ENCODE measurements around the gene CDH23. TPM values are rescaled to one million over a fixed set of nuclear protein-coding genes. Genes with fewer than 3 reads are reported as not detected.
A peak's percentile ranks its signal among the peaks of the same experiment; 100 is the strongest.

The CDH23 gene
- polyA plus RNA-seq, 3 donors = 0.83 to 1.3 (median 0.96) TPM

DNA sequence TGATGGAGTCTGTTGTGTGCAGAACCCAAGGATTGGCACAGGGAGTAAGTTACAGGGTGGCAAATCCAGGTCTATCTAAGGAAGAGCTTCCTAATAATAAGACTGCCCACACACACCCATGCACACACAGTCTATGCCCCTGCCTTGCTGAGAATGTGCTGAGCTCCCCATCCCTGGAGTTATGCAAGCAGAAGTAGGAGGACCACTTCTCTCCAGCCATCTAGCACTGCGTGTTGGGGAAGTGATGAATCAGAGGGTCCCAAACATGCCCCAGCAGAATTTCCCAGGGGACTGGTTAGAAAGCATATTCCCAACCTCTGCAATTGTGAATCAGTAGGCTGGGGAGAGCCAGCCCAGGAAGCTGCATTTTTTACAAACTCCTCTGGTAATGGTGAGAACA, 117.2 kb downstream of the CDH23 start:
- DNase-seq = no peak

DNA sequence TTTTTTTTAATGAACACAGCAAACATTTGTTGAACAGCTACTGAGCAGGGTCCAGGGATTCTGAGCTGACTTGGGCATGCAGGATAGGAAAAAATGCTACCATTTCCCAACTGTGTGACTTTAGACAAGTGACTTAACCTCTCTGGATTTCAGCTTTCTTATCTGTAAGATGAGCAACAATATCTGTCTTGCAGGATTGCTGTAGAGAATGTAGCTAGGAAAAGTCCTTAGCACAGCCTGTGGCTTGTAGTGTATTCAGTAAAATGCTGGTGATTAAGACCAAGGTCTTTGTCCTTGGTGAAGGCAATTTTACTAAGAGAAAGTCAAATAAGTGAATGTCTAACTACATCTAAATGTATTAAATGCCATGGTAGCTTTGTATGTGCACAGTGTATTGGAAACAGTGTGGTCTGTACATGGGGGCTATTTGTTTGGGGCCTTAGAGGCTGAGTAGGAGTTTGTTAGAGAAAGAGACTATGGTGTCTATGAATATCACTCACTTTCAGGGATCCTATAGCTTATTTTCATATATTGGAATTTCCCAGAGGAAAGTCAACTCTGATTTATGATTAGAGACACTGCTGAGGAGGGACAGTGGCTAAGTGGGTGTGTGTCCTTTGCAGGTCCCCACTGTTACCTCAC, 118.9 kb downstream of the CDH23 start:
- DNase-seq = no peak

DNA sequence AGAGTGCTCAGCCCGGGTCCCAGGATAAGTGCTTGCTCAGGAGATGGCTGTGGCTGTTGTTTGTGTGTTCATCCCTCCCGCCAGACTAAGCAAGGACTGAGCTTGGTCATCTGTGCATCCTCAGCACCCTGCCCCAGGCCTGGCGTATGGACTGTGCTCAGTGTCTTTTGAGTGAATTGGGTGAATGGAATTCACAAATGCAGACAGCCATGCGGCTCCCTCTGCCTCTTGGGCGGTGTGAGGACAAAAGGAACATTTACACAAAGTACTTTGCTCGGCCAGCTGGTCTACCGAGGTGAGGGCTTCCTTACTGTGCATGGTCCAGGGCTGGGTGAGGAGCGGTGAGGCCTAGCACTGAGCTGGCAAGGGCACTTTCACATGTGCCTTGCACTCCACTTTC, 120.2 kb downstream of the CDH23 start:
- DNase-seq = no peak

DNA sequence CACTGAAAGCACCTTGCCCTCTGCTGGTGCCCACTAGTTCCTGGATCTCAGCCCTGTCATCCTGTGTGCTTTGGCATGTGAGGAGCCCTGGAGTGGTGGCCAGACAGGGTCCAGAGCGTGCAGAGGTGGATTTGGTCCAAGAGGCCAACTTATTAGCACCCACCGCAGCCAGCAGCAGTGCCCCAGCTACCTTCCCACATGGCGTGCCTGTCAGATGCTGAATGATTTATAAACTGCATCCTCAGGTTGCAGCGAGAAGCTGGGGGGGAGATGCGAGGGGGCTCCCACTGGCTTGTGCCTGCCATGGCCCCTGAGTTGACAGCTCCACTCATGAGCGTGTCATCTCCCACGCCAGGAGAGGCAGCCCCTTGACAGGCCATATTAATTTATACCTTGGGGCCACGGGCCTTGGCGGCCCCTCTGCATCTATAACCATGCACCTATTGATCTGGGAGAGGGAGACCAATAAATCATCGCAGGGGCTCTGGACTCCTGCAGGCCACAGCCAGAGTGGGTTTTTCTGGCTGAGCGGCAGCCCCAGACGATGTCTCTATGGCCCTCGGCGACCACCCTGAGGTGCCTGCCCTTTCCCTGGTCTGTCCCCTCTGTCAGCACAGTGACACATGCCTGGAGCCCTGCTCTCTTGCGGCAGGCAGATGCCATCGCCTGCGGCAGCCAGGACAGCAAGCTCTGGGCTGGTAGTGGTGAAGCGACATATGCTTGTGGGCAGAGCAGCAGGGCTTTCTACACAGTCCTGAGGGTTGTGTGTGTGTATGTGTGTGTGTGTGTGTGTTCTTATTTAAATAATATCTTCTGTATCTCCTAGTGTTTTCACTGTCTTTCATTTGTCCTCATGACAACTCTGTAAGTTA, 120.8 kb downstream of the CDH23 start:
- DNase-seq = no peak

DNA sequence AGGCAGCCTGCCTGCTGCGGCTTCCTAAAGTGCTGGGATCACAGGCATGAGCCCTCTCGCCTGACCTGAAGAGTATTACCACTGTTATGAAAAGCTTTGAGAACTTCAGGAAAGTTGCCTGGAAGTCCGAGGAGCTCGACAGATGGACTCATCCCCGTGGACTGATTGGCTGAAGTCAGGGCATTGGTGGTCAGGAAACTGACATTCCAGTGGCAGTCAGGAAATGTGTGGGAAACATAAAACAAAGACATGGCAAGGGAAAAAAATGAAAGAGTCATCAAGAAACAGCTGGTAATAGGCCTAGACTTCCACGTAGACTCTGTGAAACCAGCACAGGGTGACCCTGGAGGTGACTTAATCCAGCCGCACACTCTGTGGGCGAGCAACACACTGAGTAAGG, 123.3 kb downstream of the CDH23 start:
- no peak for DNase-seq

DNA sequence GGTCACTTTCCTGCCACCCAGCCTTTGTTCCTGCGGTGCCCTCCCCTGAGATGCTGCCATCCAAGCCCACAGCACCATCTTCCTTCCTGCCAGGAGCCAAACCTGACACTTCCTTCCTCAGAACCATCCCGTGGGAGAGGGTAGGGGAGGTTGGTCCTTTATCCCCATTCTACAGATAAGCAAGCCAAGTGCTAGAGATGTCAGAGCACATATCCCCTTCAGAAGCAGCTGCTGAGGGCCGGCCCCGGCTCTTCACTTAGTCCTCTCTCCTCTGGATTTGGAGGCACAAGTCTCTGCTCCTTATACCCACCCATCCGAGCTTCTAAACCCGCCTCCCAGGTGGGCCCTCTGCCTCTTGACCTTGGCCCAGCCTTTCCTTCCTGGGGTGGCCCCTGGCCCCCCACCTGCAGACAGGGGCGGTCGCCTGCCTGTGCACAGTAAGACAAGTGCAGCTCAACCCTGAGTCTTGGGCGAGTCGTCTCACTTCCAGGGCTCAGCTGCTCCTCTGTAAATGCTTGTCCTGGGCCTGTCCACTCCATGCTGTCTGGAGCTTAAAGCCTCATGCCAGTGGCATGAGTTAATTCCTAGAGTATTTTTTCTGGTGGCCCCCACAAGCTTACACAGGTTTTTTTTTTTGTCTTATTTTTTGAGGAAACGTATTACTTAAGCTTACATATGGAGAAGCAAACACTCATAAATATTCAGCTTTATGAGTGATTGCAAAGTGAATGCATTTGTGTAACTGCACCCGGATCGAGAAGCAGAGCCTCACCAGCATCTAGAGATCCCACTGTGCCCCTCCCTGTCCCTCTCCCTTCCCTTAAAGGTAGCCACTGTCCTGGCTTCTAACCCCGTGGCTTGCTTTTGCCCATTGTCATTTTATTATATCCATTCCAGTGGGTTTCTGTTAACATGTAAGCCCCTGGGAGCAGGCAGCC, 125.1 kb downstream of the CDH23 start:
- DNase-seq = no peak

DNA sequence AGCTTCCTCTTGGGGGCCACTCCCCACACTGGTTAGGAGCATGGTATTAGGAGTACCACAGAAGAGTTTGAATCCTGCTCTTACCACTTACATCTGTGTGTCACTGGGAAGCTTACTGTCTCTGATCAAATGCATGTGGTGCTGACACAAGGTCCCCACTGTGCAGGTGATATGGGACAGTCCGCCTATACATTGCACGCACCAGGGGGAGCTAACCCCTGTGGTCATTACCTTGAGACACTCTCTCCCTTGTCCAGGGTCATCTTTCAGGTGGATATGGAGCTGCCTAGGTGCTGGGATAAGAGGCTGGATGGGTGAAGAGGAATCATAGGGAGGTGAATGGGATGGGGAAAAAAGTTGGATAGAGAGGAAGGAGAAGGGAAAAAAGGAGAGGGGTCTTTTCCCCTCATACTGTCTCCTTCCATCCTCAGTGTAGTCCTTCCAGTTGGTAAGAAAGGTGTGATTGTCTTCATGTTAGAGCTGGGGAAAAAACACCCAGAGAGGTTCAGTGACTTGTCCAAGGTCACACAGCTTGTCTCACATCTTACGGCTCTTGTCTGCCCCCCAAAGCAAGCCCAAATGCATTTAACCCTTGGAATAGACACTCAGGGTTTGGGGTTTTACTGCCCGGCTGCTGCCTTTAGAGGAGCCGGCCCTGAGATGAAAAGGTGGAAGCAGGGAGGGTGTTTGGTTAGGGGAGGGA, 125.9 kb downstream of the CDH23 start:
- no peak for DNase-seq

DNA sequence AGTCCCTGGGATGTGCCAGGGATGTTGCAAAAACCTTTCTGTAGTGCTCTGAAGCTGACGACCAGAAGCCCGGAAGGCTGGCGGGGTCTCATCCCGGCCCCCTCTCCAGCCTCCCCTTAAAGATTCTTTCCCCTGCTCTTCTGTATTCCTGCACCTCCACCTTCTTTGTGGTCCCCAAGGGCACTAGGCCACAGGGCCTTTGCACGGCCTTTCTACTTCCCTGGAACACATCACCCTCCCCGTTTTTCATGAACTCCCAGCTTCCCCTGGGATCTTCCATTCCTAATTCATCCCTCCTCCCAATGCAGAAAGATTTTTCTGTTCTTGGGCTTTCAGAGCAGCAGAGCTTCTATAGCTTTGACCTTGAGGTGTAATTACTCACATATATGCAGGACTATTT, 127.0 kb downstream of the CDH23 start:
- no peak for DNase-seq

DNA sequence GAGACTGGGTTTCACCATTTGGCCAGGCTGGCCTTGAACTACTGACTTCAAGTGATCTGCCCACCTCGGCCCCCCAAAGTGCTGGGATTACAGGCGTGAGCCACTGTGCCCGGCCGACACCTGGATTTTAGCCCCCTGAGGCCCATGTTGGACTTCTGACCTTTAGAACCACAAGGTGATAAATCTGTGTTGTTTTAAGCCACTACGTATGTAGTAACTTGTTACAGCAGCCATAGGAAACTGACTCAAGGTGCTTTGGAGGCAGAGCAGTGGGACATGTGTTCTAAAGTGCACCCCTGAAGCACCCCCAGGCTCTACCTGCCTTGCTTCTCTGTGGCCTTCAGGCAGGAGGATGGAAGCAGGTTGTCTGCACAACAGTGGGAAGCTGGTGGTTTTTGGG, 128.4 kb downstream of the CDH23 start:
- no peak for DNase-seq

DNA sequence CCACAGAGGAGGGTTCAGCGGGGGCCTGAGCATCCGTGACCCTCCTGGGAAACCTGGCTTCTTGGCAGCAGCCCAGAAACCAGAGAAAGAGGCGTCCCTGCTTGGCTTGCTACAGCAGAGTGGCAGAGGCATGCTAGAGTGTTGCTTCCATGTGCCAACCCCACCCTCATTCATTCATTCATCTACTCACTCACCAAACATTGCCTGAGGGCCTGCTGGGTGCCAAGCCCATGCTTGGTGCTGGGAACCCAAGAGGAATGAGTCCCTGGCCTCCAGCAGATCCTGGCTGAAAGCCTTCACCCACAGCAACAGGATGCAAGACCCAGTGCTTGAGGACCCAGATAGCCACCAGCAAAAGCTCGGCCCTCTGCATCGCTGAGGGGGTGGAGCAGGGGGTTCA, 129.0 kb downstream of the CDH23 start:
- DNase-seq = no peak

DNA sequence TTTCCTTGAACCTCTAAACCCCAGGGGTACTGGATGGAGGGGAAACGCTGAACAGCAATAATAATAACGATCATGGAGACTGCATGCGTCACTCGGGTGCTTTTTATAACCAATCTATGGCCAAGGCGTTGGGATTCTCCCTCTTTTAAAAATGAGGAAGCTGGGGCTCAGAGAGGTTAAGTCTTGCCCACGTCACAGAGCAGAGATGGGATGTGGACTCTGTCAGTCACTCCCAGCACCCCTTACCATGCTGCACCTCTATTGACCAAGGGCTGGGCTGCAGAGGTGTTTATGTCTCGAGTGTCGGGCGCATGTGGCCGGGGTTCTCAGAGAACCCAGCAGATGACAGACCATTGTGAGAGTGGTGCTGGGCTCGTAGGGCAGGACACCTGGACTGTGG, 129.9 kb downstream of the CDH23 start:
- DNase-seq = no peak

DNA sequence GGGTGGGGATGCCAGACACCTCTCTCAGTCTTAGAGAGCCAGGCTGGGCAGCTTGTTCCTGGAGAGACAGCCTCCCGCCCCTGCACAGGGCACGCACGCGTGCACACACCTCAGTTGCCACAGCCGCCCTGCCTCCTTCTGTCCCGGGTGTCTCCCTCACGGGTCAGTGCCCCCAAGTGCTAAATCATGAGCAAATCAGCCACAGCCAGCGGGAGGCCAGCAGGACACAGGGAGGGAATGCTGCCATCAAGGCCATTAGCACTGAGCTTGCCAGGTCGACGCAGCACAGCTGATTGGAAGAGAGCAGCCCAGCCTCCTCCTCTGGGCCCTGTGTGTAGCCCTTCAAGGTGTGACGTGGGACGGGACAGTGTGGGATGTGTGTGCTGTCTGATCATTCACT, 130.4 kb downstream of the CDH23 start:
- peak; percentile 90 for DNase-seq

DNA sequence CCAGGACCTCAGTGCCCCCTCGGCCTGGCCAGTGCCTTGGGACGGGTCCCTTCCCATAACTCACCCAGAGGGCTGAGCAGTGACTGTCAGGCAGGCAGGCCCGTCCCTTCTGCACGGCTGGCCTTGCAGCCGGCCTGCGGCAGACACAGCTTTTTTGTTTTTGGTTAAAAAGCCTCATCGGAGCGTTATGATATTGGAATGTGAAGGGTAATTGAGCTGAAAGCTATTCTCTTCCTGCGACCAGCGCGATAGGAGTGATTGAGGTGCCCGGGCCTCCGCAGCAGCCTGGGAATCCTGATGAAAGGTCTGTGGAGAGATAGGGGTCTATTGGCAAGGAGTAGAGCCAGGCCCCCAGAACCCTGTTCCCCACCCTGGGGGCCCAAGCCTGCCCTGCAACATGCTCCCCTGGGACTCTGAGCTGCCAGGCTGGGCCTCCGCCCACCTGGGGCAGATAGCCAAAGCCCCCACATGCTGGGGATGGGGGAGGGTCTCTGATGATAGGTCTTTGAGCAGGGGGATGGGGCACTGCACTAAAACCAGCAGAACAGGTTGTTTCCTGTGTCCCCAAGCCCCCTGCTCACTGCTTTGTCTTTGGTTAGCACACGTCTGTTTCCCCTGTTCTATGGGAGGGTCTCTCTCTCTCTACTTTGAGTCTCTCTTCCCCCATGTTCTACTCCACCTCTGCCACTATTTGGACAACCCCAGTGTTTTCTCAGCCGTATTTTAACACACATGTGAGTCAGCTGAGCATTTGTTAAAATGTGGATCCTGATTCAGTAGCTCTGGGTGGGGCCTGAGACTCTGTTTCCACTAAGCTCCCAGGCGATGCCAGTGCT, 131.9 kb downstream of the CDH23 start:
- DNase-seq = no peak

DNA sequence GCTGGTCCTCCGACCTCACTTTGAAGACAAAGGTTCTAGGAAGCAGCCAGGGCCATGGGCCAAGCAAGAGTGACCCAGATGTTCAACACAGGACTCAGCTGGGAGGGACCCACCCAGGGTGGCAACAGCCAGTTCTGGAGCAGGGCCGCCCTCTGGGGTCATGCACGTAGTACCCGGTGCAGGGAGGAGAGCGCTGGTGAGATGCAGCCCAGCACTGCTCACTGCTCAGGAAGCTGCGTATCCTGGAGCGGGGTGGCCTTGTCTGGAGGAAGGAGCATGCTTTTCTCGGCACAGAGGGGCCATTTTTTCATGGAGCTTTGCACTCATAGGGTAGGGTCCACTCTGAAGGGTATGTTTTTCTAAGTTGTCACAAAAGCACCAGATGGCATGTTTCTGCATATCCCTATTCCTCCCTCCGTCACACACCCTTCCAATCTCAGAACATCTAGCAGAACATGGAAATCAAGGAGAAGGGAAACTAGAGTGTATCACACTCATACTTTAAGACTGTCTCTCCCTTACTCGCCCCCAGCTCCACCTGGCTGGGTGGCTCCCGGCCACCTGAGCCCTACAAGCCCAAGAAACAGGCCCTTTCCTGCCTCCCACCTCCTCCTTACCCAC, 132.6 kb downstream of the CDH23 start:
- no peak for DNase-seq

DNA sequence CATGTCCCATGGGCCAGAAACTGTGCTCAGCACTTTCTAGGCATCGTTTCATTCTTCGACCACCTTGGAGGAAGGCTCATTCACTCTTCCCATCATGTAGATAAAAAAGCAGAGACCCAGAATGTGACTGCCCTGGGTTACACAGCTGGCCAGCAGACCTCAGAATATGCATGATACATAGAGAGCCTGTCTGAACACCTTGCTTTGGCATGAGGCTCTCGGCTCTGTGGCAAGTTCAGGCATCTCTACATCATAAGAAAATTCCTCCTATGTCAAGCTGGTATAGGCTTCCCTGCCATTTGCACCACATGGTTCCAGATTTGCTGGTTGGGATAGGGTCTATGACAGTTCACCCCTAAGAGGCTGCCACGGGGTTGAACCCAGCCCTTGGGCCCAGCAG, 134.1 kb downstream of the CDH23 start:
- no peak for DNase-seq

DNA sequence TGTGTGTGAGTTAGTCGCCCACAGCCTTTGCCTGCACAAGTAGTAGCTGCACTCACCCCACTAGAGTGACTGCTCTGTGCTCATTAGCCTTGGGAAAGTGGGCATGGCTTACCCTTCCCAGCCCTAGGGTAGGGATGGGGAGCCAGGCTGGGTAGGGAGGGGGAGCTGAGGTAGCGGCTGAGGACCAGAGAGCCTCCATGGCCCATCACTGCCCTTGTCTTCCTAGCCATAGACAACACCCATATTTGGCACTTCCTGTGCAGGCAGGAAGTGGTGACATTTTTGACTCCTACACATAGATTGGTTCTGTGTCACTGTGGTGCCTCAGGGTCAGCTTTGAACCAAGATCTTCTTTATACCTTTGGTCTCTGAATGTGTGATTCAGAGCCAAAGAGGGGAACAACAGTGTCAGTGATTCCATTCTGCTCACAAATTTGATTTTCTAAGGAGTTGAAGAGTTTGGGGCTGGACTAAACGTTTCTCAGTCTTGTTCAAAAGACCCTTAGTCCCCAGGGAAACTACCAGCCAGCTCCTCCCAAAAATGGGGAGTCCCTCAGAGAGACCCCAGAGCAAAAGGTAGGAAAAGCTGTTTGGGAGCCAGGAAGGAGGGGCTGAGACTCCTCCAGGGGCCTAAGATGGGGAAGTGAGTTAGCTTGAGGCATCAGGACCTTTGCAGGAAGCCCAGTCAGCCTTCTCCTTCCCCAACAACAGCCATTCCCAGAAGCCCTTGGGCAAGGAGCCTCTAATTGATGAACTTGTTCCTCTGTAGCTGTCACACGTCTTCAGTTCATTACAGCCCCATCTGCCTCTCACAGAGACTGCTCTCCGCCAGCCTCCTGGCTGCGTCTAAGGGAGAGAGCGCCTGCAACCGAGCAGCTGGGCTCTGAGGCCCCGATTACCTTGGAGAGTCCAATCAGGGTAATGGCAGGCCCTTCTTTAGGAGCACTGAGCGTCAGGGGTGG, 135.0 kb downstream of the CDH23 start:
- no peak for DNase-seq

DNA sequence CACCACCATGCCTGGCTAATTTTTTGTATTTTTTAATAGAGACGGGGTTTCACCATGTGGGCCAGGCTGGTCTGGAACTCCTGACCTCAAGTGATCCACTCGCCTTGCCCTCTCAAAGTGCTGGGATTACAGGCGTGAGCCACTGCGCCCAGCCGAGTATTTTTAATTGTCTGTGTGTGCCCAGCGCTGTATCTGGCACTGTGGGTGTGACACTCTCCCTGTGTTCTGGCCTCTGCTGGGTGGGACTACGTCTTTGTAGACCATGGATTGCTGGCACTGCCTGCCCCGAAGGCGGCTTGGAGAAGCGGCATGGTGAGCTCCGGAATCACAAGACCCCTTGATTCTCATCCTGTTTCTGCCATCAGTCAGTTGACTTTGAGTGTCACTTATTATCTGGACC, 136.2 kb downstream of the CDH23 start:
- no peak for DNase-seq

DNA sequence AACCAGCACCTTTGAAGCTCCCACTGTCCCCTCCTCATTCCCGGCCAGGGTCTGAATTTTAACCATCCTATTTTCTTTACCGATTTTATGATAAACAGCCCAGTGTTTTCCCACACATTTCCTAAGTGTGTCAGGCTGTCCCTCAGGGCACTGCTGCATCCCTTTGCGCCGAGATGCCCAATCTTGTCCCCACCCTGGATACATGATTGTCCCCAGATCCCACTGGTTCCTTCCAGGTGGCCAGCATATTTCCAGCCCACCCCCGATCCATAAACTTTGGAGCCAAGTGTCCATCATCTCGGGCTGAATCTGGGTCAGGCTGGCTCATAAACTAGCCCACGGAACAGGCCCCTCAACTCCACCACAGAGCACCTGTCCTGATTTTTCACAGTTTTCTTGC, 137.2 kb downstream of the CDH23 start:
- DNase-seq = no peak

DNA sequence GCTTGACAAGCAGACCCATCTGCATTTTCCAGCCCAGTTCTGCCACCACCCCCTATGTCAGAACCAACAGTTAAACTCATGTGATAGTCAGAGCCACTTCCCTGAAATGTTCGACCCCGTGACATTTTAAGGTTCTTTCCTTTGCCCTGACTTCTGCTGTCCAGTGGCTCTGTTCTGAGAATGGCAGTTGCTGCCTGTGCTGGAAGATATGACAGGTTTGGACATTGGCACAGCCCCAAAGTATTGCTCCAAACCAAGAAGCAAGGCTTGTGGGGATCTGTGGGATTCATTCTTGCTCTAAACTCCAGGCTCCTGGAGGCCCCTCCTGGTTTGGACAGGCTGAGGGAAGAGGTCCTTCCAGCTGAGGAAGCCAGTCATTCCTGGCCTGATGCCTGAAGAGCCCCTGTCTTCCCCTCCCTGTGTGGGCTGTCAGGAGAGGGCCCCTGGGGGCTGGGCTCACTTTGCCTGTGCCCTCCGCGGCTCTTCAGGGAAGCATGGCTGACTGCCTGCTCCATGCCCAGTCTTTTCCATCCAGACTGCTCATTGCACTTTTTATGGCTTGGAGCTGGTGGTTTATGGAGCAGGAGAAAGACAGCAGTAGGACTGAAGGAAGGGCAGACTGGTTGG, 138.0 kb downstream of the CDH23 start:
- DNase-seq = no peak
